Stimulated activated CD4-positive, alpha-beta T cell treated with anti-CD3 and anti-CD28 coated beads, Interleukin-1b, Interleukin-23, amount 100 ng/mL, for 4 hours (primary cell): Measurements from ENCODE around the gene DRAXIN.

Experiments used
- DNase-seq, 2 donors: peaks; one replicate each; pipeline ENCODE4 v3.0.0-alpha.2; 2020; ENCODE audit warnings: low read depth in 2 of 2

The DRAXIN gene

GRCh38 chr1:11764115-11764514 lies 72.6 kb downstream of the DRAXIN start:
- no peak for DNase-seq

DNA sequence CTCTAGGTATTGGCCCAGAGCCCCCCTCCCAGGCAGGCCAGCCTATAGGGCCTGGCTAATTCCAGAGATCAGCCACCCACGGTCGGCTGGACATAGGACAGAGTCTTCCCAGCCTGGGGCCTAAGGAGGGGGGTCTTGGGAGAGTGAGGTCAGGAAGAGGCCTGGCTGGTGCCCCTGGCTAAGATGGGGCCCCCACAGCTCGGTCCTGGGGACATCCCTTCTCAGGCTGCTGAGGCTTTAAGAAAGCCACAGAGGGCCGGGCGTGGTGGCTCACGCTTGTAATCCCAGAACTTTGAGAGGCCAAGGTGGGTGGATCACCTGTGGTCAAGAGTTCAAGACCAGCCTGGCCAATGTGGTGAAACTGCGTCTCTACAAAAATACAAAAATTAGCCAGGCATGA lies 73.0 kb downstream of the DRAXIN start:
- DNase-seq = no peak

DNA sequence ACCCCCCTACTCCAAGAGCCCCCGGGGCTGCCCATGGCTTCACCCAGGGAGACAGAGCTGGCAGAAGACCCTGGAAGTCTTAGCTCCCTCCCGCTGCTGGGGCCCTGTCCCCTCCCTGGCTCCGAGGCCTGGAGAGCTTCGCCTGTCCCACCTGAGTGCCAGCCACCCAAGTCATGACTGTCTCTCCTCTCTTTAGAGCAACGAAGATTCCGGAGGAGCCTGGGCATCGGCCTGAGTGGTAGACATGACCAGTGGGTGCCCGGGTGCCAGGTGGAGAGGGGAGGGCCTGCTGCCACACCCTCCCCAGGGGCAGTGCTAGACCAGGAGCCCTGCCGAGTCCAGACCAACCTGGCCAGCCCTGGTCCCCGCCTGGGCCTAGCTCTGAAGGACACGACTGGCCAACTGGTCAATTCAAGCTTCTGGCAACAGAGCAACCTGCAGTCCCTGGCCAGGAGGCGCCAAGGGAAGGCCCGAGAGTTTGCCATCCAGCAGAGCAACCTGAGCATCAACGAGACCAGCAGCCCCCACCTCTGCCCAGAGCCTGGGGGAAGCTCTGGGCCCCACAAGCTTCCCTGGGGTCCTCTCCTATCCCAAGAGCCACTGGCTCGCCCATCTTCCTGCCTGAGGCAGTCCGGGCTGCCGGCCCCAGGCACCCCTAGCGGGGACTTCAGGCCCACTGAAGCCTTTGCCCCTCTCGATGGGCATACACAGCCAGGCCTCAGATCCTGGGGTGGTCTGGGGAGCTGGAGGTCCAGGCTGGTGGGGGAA lies 74.3 kb downstream of the DRAXIN start:
- DNase-seq = no peak

DNA sequence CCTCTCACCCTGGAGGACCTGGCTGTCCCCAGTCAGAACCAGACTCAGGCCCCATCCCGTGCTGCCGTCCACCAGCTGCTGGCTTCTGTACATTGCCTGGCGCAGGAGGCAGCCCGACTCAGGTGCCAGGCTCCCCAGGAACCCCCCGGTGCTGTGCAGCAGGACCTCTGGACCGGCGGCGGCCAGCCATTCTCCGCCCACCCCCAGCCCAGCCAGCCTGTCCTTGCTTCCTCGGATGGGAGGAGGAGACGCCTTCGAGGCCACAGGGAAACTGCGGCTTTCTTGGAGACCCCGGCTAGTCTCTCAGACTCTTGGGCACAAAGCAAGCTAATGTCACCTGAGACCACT lies 74.9 kb downstream of the DRAXIN start:
- DNase-seq = no peak

DNA sequence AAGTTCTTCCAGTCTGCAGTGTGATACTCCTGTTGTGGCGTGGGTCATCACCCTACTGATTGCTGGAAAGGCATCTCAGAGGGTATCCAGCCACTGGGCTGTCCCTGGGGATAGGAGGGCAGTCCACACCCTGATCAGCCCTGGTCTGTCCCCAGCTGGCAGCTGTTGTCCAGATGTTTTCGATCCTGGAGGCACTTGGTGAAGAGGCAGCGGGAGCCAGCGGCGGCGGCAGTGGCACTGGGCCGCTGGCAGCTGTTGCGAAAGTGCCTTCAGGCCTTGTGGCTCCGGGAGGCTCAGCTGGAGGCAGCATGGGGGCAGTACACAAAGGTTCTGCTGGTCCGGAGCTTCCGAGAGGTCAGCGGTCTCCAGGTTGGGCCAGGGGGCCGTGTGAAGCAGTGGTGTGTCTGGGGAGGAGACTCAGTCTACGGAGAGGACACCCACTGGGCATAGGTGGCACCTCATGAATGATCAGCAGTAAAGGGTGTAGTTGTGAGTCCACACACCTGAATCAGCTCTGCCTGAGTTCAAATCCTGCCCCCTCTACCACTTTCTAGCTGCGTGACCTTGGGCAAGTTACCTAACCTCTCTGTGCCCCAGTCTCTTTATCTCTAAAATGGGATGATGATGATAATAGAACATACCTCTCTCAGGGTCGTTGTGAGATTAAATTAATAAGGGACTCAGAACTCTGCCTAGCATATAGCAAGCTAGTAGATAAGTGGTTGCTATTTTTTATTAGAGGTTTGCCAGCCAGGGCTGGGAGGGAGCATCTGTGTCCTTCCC lies 76.6 kb downstream of the DRAXIN start:
- no peak for DNase-seq

- no peak for DNase-seq
Measured at GRCh38 chr1:11768821-11769220, 77.3 kb downstream of the DRAXIN start.

DNA sequence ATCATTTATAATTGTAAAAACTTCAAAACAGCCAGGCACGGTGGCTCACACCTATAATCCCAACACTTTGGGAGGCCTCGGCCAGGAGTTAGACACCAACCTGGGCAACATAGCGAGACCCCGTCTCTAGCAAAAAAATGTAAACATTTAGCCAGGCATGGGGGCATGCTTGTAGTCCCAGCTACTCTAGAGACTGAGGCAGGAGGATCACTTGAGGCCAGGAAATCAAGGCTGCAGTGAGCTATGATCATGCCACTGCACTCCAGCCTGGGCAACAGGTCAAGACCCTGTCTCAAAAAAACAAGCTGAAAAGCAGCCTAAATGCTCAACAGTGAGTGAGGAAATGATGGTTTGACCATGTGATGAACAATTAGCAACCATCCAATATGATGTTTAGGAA lies 77.8 kb downstream of the DRAXIN start:
- no peak for DNase-seq

- no peak for DNase-seq
Measured at GRCh38 chr1:11770011-11770410, 78.5 kb downstream of the DRAXIN start.

DNA sequence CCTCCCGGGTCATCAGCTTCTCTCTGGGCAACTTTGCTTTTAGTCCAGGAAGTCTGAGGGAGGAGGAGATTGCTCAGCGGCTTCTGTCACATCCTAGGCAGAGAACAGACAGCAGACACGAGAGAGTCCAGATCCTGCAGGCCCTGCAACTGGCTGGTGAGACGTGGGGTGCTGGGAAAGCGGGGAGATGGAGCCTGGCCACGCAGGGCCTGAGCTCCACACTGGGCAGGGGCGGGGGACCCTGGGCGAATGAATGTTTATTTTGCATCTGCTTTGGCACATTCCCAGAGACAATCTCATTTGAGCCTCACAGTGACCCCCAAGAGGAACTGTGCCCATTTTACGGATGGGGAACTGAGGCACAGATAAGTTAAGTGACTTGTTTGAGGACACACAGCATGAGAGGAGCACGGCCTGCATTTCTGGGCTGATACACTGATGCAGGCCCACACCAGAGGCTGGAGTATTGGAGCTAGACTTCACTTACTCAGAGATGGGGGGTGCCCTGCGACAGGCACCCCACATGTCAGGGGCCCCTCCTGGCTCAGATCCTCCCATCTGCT lies 80.1 kb downstream of the DRAXIN start:
- DNase-seq = no peak

DNA sequence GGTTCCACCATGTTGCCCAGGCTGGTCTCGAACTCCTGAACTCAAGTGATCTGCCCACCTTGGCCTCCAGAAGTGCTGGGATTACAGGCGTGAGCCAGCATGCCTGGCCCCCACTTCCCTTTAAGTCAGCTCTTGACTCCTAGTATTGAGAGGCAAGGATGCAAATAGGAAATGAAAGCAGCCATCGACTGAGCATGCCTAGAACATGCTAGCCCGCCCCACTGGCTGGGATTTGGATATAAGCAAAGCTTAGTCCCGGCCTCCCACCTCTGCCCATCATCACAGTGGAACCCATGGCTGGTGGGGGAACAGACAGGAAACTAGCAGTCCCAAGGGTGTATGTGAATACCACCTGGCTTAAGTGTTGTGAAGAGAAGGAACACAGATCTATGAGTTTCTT lies 80.9 kb downstream of the DRAXIN start:
- no peak for DNase-seq

- DNase-seq = no peak
Measured at GRCh38 chr1:11774753-11775152, 83.2 kb downstream of the DRAXIN start.
